ENCODE data around the gene CHSY1. TPM values are rescaled to one million over a fixed set of nuclear protein-coding genes. Genes with fewer than 3 reads are reported as not detected.

Gene CHSY1
- total RNA-seq, 1 donor from 2014 or later: 28.0 TPM

- no peak overlapping the region for H3K27ac ChIP-seq
- H3K36me3 ChIP-seq: no peaks in the 10 kb centered on the region
- intact Hi-C loops (cut with DNase I): no loop called here
- peaks cover 55% of the 10 kb centered on the region for H3K4me1 ChIP-seq
- H3K27me3 ChIP-seq: no peaks in the 10 kb centered on the region
- no peak overlapping the region for H3K4me3 ChIP-seq
- no peaks in the 10 kb centered on the region for H3K9me3 ChIP-seq
- no peak for DNase-seq (ENCODE audit: extremely low spot score in 2 of 2)
- TF ChIP-seq CTCF (IDR thresholded peaks at IDR 0.05): no peak
- TF ChIP-seq POLR2A (IDR thresholded peaks at IDR 0.05): no peak
- TF ChIP-seq POLR2AphosphoS5 (IDR thresholded peaks at IDR 0.05; ENCODE audit: insufficient read depth in 1 of 2, low read depth in 1 of 2): no peak
Observed at GRCh38 chr15:101177866-101178265, 74.0 kb downstream of the CHSY1 start.

GRCh38 chr15:101176625-101177024 is 75.2 kb downstream of the CHSY1 start:
- H3K9me3 ChIP-seq: no peaks in the 10 kb centered on the region
- H3K27me3 ChIP-seq: no peaks in the 10 kb centered on the region
- TF ChIP-seq POLR2AphosphoS5 (IDR thresholded peaks at IDR 0.05; ENCODE audit: insufficient read depth in 1 of 2, low read depth in 1 of 2) (no peak), CTCF (IDR thresholded peaks at IDR 0.05) (no peak), POLR2A (IDR thresholded peaks at IDR 0.05) (no peak)
- H3K4me3 ChIP-seq: no peak overlapping the region
- no peak overlapping the region for H3K27ac ChIP-seq
- H3K4me1 ChIP-seq: peaks cover 61% of the 10 kb centered on the region
- no peak for DNase-seq (ENCODE audit: extremely low spot score in 2 of 2)
- H3K36me3 ChIP-seq: no peaks in the 10 kb centered on the region
- intact Hi-C loops (cut with DNase I): no loop called here

GRCh38 chr15:101175401-101175800 is 76.4 kb downstream of the CHSY1 start:
- TF ChIP-seq CTCF (IDR thresholded peaks at IDR 0.05): no peak
- no peak for TF ChIP-seq POLR2A (IDR thresholded peaks at IDR 0.05)
- no peak for TF ChIP-seq POLR2AphosphoS5 (IDR thresholded peaks at IDR 0.05; ENCODE audit: insufficient read depth in 1 of 2, low read depth in 1 of 2)
- Histone ChIP-seq H3K27me3 (no peaks in the 10 kb centered on the region), H3K36me3 (no peaks in the 10 kb centered on the region), H3K4me3 (no peak overlapping the region), H3K4me1 (peaks cover 61% of the 10 kb centered on the region), H3K9me3 (no peaks in the 10 kb centered on the region), H3K27ac (no peak overlapping the region)
- intact Hi-C loops (cut with DNase I): no loop called here
- no peak for DNase-seq (ENCODE audit: extremely low spot score in 2 of 2)

- Histone ChIP-seq H3K27ac (no peak overlapping the region), H3K4me3 (no peak overlapping the region), H3K36me3 (no peaks in the 10 kb centered on the region), H3K4me1 (peaks cover 61% of the 10 kb centered on the region), H3K9me3 (no peaks in the 10 kb centered on the region), H3K27me3 (no peaks in the 10 kb centered on the region)
- TF ChIP-seq CTCF (IDR thresholded peaks at IDR 0.05) (no peak), POLR2AphosphoS5 (IDR thresholded peaks at IDR 0.05; ENCODE audit: insufficient read depth in 1 of 2, low read depth in 1 of 2) (peak in 1 of 2 donors; percentile 27)
- intact Hi-C loops (cut with DNase I): no loop called here
- DNase-seq (ENCODE audit: extremely low spot score in 2 of 2): no peak
Observed at GRCh38 chr15:101174152-101174920, 77.5 kb downstream of the CHSY1 start.
